GM12878 (cell line): Measurements from ENCODE around the gene MACROD2. TPM values are rescaled to one million over a fixed set of nuclear protein-coding genes. Genes with fewer than 3 reads are reported as not detected.
A peak's percentile ranks its signal among the peaks of the same experiment; 100 is the strongest.

Experiments used
- ATAC-seq: fragments of 200-7000 bp; cut with Tn5 transposase; 3 replicates; pipeline ENCODE4 v1.9.1; 2020; ENCODE audit warnings: mild to moderate bottlenecking, moderate library complexity
- BruUV-seq: library from RNA; stranded (reverse); fragments of 400-500 nt; replicated peaks from 2 replicates; lab custom pipeline; 2021; lab: Mats Ljungman, UMichigan
- CTCF ChIA-PET: fragments of 300-600 bp; sonication (Branson Sonifier 250); formaldehyde crosslinking; extraction: SDS; loops from one replicate; lab custom pipeline; 2021; ENCODE audit warnings: inconsistent platforms; lab: Yijun Ruan, JAX
- POLR2A ChIA-PET: fragments of 350-600 bp; formaldehyde crosslinking; extraction: SDS; loops from one replicate; lab custom pipeline; 2021; ENCODE audit warnings: inconsistent platforms; lab: Charles Lee
- RAD21 ChIA-PET: fragments of 300-600 bp; sonication (Branson Sonifier 250); formaldehyde crosslinking; loops from one replicate; lab custom pipeline; 2023; ENCODE audit warnings: antibody characterized with exemption; ENCODE audit not compliant: unreplicated experiment; lab: Charles Lee
- SMC1A ChIA-PET: fragments of 300-600 bp; sonication (Branson Sonifier 250); formaldehyde crosslinking; loops from one replicate; lab custom pipeline; 2023; ENCODE audit not compliant: unreplicated experiment, uncharacterized antibody; lab: Charles Lee
- DNase-seq: peaks from one replicate; pipeline ENCODE4 v3.0.0-alpha.2; 2011; ENCODE audit warnings: low read depth, low spot score
- FAIRE-seq: peaks from 3 replicates; lab custom pipeline; 2011; peaks lifted over from hg19 to GRCh38; lab: Jason Lieb, UNC
- H2AFZ ChIP-seq: 2 replicates; pipeline ENCODE4 v1.6.0; 2011; ENCODE audit warnings: low read depth, low read length, control low read depth; ENCODE audit not compliant: control insufficient read depth
- H3K27ac ChIP-seq: 2 replicates; pipeline ENCODE4 v1.5.1; 2011; ENCODE audit warnings: control low read depth; ENCODE audit not compliant: control insufficient read depth, insufficient read depth
- H3K27me3 ChIP-seq, 2 experiments: replicated peaks in 1 of 2; 2 replicates each; pipeline versions ENCODE4 v1.6.0 to v1.6.1; 2011; ENCODE audit warnings: low read length in 1 of 2; ENCODE audit not compliant: control insufficient read depth in 2 of 2, insufficient read depth in 2 of 2
- H3K36me3 ChIP-seq, 2 experiments: 2 replicates each; pipeline ENCODE4 v1.5.1; 2011; ENCODE audit warnings: low read length in 1 of 2; ENCODE audit not compliant: control insufficient read depth in 2 of 2, insufficient read depth in 2 of 2
- H3K4me1 ChIP-seq: 2 replicates; pipeline ENCODE4 v1.6.1; 2011; ENCODE audit warnings: mild to moderate bottlenecking, low read length, moderate library complexity, mixed read lengths; ENCODE audit not compliant: control insufficient read depth, insufficient read depth
- H3K4me2 ChIP-seq: 2 replicates; pipeline ENCODE4 v1.6.0; 2011; ENCODE audit warnings: control low read depth; ENCODE audit not compliant: control insufficient read depth, insufficient read depth
- H3K4me3 ChIP-seq: fragments of 200-600 bp; sonication (generic); 2 replicates; pipeline ENCODE4 v1.5.1; 2016
- H3K79me2 ChIP-seq: 2 replicates; pipeline ENCODE4 v1.6.0; 2011; ENCODE audit warnings: low read length; ENCODE audit not compliant: control insufficient read depth, insufficient read depth
- H3K9ac ChIP-seq: 2 replicates; pipeline ENCODE4 v1.8.0; 2011; ENCODE audit warnings: low read length, control low read depth, mixed read lengths; ENCODE audit not compliant: control insufficient read depth, insufficient read depth
- H3K9me3 ChIP-seq: replicated peaks from 3 replicates; pipeline ENCODE4 v1.5.1; 2011; ENCODE audit warnings: mild to moderate bottlenecking, low read length; ENCODE audit not compliant: control insufficient read depth, insufficient read depth
- H4K20me1 ChIP-seq: 2 replicates; pipeline ENCODE4 v1.6.0; 2011; ENCODE audit not compliant: control insufficient read depth, insufficient read depth
- HCFC1 ChIP-seq: fragments of 150-350 bp; IDR thresholded peaks from 2 replicates; pipeline ENCODE4 v1.6.1; 2014; ENCODE audit warnings: low read length
- RAD51 ChIP-seq: fragments of 450-650 bp; IDR thresholded peaks from 2 replicates; pipeline ENCODE4 v1.6.1; 2016; ENCODE audit warnings: moderate library complexity, mild to moderate bottlenecking, inconsistent platforms
- RUNX3 ChIP-seq: IDR thresholded peaks from 2 replicates; pipeline ENCODE4 v1.6.1; 2012; ENCODE audit warnings: low read length, inconsistent platforms
- SUZ12 ChIP-seq: fragments of 200-600 bp; sonication (generic); IDR thresholded peaks from one replicate; pipeline ENCODE4 v1.6.1; 2018; ENCODE audit warnings: antibody characterized with exemption, mild to moderate bottlenecking; ENCODE audit not compliant: unreplicated experiment
- YY1 ChIP-seq: IDR thresholded peaks from 2 replicates; pipeline ENCODE4 v1.6.1; 2011; ENCODE audit warnings: low read depth, mild to moderate bottlenecking, low read length
- ZNF207 ChIP-seq: fragments of 450-650 bp; IDR thresholded peaks from 2 replicates; pipeline ENCODE4 v1.6.1; 2014; ENCODE audit warnings: antibody characterized with exemption, mild to moderate bottlenecking, borderline replicate concordance
- WGBS: methylation state at CpG from one replicate; pipeline ENCODE4 v1.1.6; 2016; ENCODE audit warnings: low lambda C conversion rate; ENCODE audit not compliant: insufficient replicate concordance, insufficient coverage; ENCODE audit errors: missing lambda C conversion rate; 5-methylcytosine and 5-hydroxymethylcytosine counted together
- in situ Hi-C: fragments of 300-500 bp; cut with MboI; formaldehyde crosslinking; loops from 9 replicates; pipeline ENCODE4 v1.14.3; 2018; ENCODE audit warnings: mixed read lengths
- intact Hi-C: fragments of 100-400 bp; cut with micrococcal nuclease; formaldehyde crosslinking; loops from one replicate; pipeline ENCODE4 v1.14.2; 2022; ENCODE audit not compliant: unreplicated experiment
- polyA plus RNA-seq, 11 experiments: library from polyadenylated mRNA; depleted of rRNA in 4 of 11; unstranded in 6 of 11; stranded (reverse) in 5 of 11; fragments of >200 nt; fragmentation: Nextera tagmentation in 4 of 11; fragmentation: Illumina TruSeq in 1 of 11; extraction: Ambion mirVana in 4 of 11; extraction: Trizol in 1 of 11; gene quantifications; 1 replicate in 1 of 11; 2 replicates in 10 of 11; pipeline versions ENCODE4 v1.2.1 to v1.2.3, GENCODE V29; 2011 to 2016; ENCODE audit warnings: inconsistent platforms in 2 of 11, missing spikeins in 2 of 11, low read depth in 1 of 11
- total RNA-seq, 4 experiments: library from RNA; depleted of rRNA in 3 of 4; stranded (reverse); fragments of >200 nt in 3 of 4; fragmentation: Illumina TruSeq in 1 of 4; extraction: Trizol in 1 of 4; gene quantifications; 2 replicates each; pipeline versions ENCODE4 v1.2.1 to v1.2.3, GENCODE V29; 2013 to 2021

MACROD2 gene
- total and polyA plus RNA-seq, 10 of the 15 experiments (the other 5 are each of a cell fraction or from before 2014, with no cell fraction given): 1.1 to 21.5 (median 2.2) TPM

DNA sequence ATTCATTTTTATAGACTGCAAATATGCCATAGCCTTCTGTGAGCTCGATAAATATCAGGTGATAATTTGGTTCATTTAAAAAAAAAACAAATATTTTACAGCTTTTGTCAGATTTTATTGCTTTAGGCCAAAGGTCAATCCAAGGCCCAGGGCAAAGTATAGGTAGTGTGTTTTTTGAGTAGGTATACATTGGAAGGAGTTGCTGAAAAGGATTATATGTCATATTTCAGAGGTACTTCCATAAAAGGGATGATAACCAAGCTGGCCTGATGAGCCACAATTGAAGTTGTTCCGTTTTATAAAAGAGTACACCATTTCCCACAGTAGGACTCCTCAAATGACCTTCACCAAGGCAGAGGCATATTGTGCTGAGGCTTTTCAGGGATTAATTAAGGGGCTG, 794.9 kb downstream of the MACROD2 start (continued):
- no peak for TF ChIP-seq SUZ12
- TF ChIP-seq YY1: no peak

GRCh38 chr20:14790771-14791620, 795.7 kb downstream of the MACROD2 start:
- TF ChIP-seq RAD51 (no peak), RUNX3 (peak; percentile 18; the same call in 1 of the 2 replicates), ZNF207 (no peak), HCFC1 (no peak)
- intact Hi-C loops (no loop called here), in situ Hi-C loops (no loop called here)
- H3K4me3 ChIP-seq: no peak overlapping the region
- no peaks in the 10 kb centered on the region for H3K36me3 ChIP-seq
- 12% methylated on average over 10 of the region's 10 CpGs for WGBS
- ChIA-PET POLR2A (interaction anchor here (0.6 kb wide), 1 partner anchor 149 kb away, joined by 7 read pairs; no protein-coding TSS in a partner anchor), SMC1A (interaction anchor here (1.0 to 1.4 kb wide), 3 partner anchors 10 to 21 kb away, joined by 3 to 5 read pairs (median 3); no protein-coding TSS in a partner anchor), RAD21 (interaction anchor here (0.7 kb wide), 1 partner anchor 42 kb away, joined by 4 read pairs; no protein-coding TSS in a partner anchor), CTCF (no interaction called here)
- no peak overlapping the region for H3K4me2 ChIP-seq
- FAIRE-seq: peak; percentile 47
- no peak for ATAC-seq
- no peaks in the 10 kb centered on the region; the same call in 1 of the 2 replicates for H3K4me1 ChIP-seq
- DNase-seq: no peak
- H3K79me2 ChIP-seq: no peaks in the 10 kb centered on the region
- no peaks in the 10 kb centered on the region for H4K20me1 ChIP-seq
- H3K9ac ChIP-seq: no peak overlapping the region
- no TSS peak for BruUV-seq
- H3K27me3 ChIP-seq: no peaks in the 10 kb centered on the region
- H3K9me3 ChIP-seq: no peaks in the 10 kb centered on the region
- no peak overlapping the region for H2AFZ ChIP-seq
- no peak overlapping the region for H3K27ac ChIP-seq
